GDM1 (cell line): ENCODE measurements around the gene PACRG.

Source experiments
- DNase-seq: peaks from one replicate; lab custom pipeline; 2025; lab: John Stamatoyannopoulos, UW

Gene PACRG

DNA sequence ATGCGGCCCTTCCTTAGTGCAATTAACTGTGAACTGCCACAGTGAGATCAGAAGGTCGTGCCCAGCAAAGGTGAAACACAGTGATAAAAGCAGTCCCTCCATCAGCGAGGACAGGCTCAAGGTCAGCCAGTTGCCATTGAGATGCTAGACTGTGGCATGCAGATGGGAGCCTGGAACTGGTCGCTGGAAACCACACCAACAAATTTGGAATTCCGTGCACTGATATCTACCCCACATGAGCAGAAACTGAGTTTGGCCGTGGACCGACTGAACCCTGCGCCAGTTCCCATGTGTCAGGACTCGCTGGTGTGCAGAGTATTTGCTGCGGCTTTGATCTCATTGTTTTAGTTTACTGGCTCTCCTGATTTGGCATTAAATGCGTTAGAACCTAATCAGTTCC, 561.1 kb downstream of the PACRG start:
- no peak for DNase-seq

DNA sequence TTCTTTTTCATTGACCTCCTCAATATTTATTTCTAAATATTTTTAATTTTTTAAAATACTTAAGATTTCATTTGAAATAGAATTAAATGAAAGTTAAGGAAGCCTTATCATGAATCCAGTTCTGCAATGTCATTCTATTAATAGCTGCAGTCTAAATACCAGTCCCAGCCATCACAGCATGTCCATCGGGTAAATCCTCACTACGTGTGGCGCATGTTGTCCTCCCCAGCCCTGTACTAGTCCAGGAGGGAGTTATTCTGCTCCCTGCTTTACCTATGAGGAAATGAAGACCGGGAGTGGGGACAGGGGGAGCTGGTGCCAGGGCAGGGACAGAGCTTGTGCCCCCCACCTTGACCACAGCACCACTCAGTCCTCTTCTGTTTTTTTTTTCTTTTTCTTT, 561.7 kb downstream of the PACRG start:
- DNase-seq: no peak

DNA sequence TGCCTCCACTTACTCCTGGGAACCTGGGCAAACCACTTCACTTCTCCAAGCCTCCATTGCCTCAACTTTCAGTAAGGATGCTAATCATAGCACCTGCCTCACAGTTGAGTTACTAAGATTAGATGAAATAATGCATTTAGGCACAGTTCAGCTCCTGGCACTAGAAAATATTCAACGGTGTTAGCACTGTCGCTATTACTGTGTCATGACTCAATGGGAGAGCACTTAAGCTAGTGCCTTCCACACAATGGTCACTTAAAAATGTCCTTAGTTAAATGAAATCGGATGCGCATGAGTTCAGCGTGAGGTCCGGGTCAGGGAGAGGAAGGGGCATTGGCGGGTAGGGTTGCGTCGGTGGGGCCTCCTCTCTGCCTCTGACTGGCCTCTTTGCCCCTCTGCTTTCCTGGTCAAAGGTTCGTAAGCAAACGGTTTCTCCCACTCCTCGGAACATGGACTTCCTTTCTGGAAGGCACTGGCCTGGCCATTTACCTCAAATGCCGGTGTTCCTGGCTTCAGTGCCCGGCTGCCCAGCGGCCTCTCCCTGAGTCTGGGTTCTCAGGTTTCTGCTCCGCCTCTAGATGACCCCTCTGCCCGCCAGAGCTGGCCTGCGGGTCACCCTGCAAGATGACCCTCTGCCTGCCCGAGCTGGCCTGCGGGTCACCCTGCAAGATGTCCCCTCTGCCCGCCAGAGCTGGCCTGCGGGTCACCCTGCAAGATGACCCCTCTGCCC, 562.9 kb downstream of the PACRG start:
- DNase-seq: no peak

DNA sequence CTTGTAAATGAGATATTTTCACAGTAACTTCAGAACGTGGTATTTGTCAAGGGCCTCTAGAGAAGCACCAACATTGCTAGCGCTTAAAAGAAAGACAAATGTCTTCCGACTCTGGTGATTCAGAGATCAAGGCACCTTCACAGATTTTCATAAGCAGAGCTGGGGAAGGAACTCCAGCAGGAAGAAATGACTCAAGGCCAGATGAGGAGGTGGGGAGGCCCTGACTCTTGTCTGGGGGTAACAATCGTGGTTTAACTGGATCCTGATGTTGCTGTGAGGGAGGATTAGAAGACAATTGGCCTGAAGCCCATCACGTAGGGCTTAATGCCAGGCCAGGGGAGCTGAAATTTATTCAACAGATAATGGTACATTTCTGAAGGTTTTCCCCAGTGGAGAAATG, 563.8 kb downstream of the PACRG start:
- no peak for DNase-seq

DNA sequence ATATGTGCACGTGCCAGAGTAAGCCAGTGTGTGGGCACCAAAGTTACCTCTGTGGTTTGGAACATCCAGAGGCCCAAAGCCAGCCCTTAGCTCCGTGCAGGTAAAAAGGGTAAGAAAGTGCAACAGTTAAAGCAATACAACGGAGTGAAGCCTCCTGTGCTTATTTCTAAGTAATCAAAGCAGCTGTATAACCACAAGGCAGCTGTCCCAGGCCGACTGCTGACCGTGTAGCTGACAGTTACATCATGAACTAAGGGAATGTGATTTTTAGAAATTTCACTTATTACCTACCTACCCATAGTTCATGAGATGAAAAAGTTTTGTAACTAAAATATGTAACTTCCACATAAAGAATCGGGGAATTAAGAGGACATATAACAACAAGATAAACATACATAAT, 565.5 kb downstream of the PACRG start:
- no peak for DNase-seq

DNA sequence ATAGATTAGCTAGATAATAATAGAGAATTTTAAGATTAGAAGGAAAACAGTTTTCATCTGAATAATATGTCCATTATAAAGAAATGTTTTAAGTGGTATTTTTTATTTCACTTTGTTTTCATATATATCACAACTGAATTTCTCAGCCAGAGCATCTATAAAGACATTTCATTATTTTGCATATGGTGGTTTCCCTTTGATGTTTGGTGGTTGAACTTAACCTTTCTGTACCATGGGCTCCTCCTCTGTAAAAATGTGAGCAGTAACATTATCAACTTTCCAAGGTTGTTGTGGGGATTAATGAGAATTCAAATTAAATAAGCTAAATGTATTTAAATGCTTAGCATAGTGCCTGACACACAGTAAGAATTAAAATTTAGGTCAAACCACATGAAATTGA, 567.0 kb downstream of the PACRG start:
- DNase-seq: no peak

DNA sequence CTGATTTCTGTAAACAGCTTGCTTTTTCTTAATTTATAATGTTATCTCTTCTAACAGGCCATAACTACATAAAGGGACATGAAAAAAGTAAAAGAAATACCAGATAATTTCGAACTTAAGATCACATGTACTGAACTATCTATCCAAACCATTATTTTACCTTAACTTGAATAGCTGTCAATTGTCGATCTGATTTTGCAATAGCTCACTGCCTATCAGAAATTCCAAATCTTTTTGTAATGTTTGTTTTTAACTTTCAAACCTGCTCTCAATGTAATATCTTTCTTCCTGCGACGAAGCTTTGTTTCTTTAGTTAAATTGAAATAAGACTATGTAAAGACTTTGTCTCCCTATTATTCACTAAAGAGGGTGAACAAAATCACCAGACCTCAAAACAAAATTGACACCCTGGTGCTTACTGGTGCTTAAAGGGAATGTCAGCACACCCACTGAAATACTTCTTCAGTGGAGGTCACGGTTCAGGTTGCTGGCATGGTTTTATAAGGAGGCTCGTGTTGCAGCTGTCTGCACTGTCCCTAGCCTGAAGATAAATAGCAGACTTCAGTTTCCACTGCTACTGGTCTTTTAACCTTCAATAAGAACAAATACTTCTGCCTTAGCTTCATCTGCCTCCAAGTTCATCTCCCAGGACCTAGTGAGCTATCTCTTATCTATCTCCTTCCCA, 569.2 kb downstream of the PACRG start:
- no peak for DNase-seq

DNA sequence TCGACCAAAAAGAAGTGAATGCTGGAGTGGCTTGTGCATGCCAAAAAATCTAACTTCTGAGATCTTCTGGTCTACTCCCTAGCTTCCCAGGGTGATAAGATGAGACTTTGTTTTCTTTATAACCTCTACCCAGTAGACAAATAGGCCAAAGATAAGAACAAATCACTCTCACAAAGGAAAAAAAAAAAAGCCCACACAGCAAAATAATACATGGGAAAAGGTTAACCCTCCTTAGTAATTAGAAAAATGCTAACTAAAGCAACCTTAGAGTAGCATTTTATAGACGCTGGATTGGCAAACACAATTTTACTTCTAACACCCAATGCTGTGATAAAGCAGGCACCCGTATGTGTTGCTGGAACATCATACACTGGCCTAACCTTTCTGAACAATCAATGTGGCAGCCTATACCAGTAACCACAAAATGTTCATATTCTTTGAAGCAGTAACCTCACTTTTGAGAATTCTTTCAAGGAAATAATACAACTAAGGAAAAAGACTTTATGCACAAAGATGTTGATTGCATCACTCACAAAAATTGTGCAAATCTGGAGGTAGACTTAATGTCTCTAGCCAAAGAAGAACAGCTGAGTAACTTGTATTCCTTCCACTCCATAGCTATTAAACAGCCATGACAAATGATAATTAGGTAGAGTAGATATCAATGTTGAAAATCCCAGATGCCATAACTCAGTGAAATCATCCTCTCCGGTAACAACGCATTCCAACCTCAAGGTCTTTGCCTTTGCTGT, 570.5 kb downstream of the PACRG start:
- DNase-seq: no peak

DNA sequence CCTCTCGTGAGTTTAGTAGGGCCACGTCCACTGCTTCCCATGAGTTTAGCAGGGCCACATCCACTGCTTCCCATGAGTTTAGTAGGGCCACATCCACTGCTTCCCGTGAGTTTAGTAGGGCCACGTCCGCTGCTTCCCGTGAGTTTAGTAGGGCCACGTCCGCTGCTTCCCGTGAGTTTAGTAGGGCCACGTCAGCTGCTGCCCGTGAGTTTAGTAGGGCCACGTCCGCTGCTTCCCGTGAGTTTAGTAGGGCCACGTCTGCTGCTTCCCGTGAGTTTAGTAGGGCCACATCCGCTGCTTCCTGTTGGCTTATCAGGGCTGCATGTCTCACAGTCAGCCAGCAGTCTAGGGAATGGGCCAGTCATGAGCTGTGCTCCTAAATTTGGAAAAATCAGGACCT, 573.1 kb downstream of the PACRG start:
- no peak for DNase-seq

DNA sequence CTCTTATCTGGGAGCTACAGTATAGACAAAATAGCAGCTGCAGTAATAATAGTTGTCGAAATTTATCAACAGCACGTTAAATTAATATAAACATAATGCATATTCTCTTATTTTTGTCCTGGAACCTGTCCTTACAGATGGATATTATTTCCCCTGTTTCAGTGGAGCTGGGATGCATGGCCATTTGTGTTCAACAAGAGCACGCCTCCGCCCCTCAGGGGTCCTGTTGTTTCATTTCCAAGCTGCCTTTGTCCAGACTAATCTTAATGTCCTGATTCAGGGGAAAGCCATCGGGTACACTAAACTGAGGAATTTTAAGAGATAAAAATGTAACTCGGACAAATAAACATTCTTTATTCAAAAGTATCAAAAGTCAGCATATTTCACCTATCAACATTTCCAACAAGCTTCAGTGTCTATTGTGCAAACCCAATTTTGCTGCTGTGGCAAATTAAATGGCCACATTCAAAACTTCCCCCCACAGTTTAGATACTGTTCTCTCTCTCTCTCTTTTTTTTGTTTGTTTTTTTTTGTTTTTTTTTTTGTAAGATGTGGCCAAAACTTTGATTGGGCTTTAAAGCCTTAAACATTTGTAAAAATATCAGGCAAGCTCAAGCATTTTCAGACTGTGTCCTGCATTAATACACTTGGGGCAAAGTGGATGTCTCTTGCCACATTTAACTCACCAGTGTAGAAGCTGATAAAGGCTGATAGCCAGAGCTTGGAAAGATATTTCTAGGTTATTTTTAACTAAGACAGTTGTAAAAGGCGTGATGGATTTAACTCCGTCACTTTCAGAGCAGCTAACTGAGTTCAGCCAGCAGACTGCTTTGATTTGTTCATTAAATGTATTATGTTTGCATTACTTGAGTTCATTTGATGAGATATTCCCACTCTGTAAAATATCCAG, 574.2 kb downstream of the PACRG start:
- DNase-seq: no peak

DNA sequence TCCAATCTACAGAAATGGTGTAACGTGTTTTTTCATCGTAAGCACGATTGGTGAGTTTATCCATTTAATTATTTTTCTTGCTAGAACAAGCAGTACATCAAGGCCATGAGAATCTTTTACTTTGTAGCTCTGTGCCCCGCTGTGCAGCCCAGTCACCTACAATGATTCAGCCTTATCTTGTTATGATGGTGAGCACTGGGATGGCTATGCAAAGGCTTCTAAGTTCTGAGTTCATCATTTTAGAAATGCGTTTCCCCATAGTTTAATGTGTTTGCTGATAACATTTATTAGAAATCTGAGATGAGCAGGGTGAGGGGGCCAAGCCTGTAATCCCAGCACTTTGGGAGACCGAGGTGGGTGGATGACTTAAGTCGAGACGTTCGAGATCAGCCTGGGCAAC, 575.0 kb downstream of the PACRG start:
- DNase-seq: no peak

DNA sequence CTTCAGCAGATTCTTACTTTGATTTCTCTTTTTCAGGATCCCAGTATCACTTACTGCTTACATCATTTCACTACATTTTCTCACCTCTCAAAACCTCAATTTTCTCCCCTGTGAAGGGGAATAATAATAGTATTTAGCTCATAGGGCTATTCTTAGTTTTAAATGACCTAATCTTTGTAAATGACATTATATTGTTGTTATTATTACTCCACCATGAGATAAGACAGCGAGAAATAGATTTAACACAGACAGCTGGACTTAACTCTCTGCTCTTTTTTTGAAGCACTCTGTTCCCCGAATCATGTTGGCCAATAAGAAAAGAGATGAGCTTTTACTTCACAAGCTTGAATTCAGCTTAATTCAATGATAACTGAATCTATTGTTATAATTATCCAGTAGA, 578.2 kb downstream of the PACRG start:
- DNase-seq: no peak

DNA sequence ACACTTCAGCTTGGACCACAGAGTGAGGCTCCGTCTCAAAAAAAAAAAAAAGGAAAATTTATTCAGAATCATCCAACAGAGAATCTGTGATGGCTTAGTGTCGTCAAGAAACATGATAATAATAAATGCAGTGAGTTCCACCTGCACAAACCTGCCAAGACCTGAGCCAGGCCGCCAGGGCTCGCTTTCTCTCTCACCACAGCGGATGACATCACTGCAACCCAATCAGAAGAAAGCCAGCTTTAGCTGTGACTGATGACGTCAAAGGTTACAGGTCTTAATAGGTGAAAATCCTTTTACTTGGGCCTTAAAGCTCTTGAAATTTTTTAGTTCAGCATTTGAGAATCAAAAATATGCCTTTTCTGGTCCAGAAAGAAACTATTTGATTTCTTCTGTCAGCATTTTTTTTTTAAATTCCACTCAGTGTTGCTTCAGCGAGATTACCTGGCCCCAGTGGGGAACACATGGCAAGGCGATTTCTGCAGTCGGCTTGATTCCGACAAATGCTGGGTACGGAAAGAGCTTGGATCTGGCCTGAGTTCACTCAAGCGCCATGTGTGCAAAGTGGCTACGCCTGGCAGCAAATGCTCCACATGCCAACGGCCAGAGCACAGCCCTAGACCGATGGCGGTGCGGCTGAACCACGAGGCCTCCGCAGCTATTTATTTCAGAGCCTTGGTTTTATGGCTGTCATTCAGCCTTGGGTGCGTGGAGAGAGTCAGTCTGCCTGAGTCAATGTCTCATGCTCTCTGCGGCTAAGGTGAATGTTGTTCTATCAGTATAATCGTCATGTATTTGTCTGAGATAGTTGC, 581.1 kb downstream of the PACRG start:
- DNase-seq: no peak

DNA sequence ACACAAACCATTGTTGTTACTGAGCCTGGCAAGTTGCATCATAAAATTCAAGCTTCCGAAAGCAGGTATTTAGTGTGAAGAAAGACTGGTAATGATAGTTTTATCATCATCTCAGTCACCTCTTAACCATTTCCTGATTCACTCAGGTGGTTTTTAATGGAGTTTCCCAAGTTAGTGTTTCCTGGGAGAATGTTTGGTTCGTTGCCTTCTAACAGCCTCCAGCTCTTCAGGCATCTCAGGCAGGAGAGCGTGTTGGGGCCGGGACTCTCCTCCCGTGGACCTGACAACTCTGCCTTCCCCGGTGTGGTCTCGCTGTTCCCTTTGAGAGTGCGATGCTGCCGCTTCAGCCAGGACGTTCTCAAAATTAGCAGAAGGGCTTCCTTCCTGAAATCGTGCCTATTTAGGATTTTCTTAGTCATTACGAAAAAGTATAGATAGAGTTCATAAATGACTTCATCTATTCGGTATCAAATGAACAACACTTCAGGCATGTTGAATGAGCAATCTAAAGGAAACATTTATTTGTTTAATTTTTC, 581.8 kb downstream of the PACRG start:
- no peak for DNase-seq

DNA sequence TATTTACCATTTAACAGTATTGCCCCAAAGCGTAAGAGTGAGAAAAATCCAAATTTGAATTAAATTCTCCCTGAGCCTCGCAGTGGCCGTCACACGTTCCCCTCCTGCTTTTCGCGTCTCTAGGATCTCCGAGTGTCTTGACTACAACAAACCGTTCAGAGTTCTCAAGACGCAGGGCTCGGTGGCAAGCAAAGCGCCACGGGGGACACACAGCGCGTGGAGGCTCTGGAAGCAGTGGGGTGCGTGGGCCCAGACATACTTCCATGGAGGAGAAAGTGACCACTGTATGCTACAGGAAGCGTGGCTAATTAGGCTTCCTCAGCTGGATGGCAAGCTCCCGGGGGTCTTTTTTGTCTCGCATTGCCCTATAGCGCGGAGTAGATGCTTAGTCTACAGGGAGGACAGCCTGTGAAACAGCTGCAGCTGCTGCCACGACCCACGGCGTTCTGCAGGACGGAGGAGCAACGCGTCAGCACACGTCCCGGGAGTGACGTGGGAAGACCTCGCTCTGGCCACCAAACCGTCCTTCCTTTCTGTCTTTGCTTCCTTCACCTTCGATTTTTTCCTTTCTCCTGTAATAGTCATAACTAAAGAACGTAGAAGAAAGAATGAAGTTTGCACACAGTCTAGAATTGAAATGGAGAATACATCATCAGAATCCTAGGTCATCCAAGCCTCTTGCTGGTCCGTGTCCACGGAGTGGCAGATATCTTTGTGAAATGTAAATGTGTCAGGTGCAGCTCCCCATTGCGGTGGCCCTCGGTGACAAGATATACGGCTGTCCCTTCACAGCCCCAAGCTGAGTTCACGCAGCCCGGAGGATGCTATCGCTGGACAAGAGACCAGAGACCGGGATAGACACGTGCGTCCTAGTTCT, 582.6 kb downstream of the PACRG start:
- DNase-seq: no peak

DNA sequence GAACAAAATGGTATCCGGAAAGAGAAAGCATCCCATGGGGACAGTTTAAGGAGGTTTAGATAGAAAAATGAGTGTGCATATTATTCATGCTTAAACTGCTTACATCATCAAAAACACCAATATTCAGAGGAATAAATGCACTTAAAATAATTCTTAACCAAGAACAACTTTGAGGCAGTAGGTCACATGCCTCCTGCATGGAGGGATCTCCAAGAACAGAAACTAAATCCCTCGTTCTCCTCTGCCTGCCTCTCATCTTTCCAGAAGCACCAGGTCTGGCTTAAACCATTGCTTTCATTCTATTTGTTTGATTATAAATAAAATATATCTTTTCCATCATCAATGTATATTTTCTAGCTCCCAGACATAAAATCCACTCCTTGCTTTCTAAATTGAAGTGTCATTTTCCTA, 583.2 kb downstream of the PACRG start:
- no peak for DNase-seq

DNA sequence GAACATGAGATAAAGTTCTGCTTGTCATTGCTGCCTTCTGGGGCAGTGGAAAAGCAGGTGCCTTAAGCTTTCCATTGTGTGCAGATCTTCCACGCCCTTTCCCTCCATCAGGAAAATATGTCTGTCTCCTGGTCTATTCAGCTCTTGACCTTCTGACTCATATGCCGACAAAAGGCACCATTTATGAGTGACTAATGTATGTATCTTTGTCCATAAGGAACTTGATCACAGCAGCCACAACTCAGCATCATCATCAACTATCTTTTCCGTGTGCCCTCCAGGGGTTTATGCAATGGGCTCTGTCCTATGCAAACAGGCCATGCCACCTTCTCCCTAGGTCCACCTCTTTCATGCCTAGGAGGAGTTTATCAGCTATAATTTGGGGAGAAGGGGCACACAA, 584.1 kb downstream of the PACRG start:
- DNase-seq: no peak

DNA sequence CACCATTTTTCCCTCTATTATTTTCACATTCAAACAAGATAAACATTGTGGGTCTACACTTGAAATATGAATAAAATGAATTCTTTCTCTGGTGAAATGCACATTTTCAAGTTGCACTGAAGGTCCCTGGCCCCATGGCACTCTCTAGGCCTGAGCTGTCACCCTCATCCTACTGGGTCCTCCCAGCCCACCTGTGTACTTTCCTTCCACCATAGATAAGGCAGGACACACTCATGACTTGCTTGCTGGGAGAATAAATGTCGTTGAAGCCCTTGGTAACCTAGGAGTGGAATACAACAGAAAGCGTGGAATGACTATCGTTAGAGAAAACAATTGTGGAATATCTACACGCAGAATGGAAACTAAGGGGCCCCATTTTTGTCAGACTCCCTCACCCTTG, 585.8 kb downstream of the PACRG start:
- no peak for DNase-seq

DNA sequence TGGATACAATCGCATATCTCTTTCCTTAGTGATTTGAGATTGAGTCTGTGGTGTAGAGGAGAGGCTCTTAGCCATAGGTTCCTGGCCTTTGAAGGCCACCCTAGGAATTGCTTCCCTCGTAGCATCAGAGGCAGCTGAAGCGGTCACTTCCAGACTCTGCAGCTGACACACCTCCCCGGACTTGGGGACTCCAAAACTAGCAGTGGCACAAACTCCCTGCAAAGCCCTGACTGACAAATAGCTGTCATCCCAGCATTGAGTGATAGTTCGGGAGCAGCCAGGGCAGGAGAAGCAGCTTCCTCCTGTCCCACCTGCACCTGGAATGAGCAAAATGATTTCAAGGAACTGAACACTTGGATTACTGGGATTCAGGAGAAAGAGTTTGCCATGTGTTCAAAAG, 586.2 kb downstream of the PACRG start:
- DNase-seq: no peak
